Measurements from ENCODE around the gene LRRC23.

DNA sequence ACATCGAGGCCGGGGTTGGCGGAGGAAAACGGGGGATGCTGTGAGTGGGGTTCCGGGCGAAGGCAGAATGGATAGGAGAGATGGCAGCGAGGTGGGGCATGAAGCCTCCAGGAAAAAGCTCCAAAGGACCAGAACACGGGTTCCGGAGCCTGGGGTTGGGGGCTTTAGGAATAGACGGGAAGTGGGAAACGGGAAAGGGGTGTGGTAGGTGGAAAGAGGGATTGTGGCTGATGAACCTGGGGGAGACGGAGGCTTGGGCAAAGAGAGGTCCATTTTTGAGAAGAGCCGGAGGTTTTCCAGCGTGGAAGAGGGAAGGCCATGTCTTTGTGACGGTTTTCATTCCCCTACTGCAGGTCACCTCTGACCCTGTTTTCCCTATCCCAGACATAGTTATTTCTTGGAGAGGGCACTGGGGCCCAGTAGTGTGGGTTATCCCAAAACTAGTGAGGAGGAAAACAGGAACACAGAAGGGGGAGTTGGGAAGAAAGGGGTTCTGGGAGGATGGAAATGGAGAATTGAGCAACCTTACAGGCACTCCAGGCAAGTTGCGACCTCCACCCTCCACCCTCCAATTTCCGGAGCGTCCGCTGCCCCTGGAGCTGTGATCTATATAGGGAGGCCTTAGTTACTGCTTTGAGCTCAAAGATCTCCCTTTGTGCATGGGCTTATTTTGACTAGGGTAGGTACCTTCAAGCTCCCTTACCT is 24.2 kb downstream of the LRRC23 start:
- TF ChIP-seq, protein P1, sequence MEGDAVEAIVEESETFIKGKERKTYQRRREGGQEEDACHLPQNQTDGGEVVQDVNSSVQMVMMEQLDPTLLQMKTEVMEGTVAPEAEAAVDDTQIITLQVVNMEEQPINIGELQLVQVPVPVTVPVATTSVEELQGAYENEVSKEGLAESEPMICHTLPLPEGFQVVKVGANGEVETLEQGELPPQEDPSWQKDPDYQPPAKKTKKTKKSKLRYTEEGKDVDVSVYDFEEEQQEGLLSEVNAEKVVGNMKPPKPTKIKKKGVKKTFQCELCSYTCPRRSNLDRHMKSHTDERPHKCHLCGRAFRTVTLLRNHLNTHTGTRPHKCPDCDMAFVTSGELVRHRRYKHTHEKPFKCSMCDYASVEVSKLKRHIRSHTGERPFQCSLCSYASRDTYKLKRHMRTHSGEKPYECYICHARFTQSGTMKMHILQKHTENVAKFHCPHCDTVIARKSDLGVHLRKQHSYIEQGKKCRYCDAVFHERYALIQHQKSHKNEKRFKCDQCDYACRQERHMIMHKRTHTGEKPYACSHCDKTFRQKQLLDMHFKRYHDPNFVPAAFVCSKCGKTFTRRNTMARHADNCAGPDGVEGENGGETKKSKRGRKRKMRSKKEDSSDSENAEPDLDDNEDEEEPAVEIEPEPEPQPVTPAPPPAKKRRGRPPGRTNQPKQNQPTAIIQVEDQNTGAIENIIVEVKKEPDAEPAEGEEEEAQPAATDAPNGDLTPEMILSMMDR (IDR thresholded peaks at IDR 0.05): no peak
- no peak for TF ChIP-seq EZH2 (IDR thresholded peaks at IDR 0.05)

All from neural progenitor cell (in vitro differentiated cells).